ENCODE results near the gene ING3.

Gene ING3

GRCh38 chr7:120955577-120956149, 5.1 kb downstream of the ING3 start:
- no peak overlapping the region for H3K4me3 ChIP-seq (replicated peaks; ENCODE audit: insufficient read depth, low read length)
- no peak for TF ChIP-seq CTCF (IDR thresholded peaks at IDR 0.05; ENCODE audit: insufficient read depth, low read length)
- no peak for TF ChIP-seq GABPA (IDR thresholded peaks at IDR 0.05; ENCODE audit: low read depth)
- no peak for TF ChIP-seq POLR2AphosphoS5 (IDR thresholded peaks at IDR 0.05; ENCODE audit: low read depth)
- no peak for TF ChIP-seq REST (IDR thresholded peaks at IDR 0.05; ENCODE audit: insufficient replicate concordance, low read depth)
- no peak for TF ChIP-seq SPI1 (IDR thresholded peaks at IDR 0.05; ENCODE audit: borderline replicate concordance, low read depth)
- H3K27me3 ChIP-seq (ENCODE audit: insufficient read depth, poor library complexity, severe bottlenecking), result no peaks in the 10 kb centered on the region
- no peak overlapping the region for H3K27ac ChIP-seq (replicated peaks)
- DNase-seq (ENCODE audit: low read depth in 1 of 2, low spot score in 1 of 2), result no peak

GRCh38 chr7:120959929-120960484, 9.4 kb downstream of the ING3 start:
- H3K4me3 ChIP-seq (replicated peaks; ENCODE audit: insufficient read depth, low read length), result no peak overlapping the region
- no peak for TF ChIP-seq SPI1 (IDR thresholded peaks at IDR 0.05; ENCODE audit: borderline replicate concordance, low read depth)
- TF ChIP-seq POLR2AphosphoS5 (IDR thresholded peaks at IDR 0.05; ENCODE audit: low read depth), result no peak
- TF ChIP-seq REST (IDR thresholded peaks at IDR 0.05; ENCODE audit: insufficient replicate concordance, low read depth), result no peak
- TF ChIP-seq CTCF (IDR thresholded peaks at IDR 0.05; ENCODE audit: insufficient read depth, low read length), result no peak
- TF ChIP-seq GABPA (IDR thresholded peaks at IDR 0.05; ENCODE audit: low read depth), result no peak
- no peaks in the 10 kb centered on the region for H3K27me3 ChIP-seq (ENCODE audit: insufficient read depth, poor library complexity, severe bottlenecking)

GRCh38 chr7:120960714-120961113, 10.1 kb downstream of the ING3 start:
- Histone ChIP-seq H3K27me3 (ENCODE audit: insufficient read depth, poor library complexity, severe bottlenecking) (no peaks in the 10 kb centered on the region), H3K27ac (replicated peaks) (no peak overlapping the region), H3K4me3 (replicated peaks; ENCODE audit: insufficient read depth, low read length) (no peak overlapping the region)
- no peak for TF ChIP-seq POLR2AphosphoS5 (IDR thresholded peaks at IDR 0.05; ENCODE audit: low read depth)
- TF ChIP-seq REST (IDR thresholded peaks at IDR 0.05; ENCODE audit: insufficient replicate concordance, low read depth), result no peak
- no peak for TF ChIP-seq GABPA (IDR thresholded peaks at IDR 0.05; ENCODE audit: low read depth)
- TF ChIP-seq CTCF (IDR thresholded peaks at IDR 0.05; ENCODE audit: insufficient read depth, low read length), result no peak
- TF ChIP-seq SPI1 (IDR thresholded peaks at IDR 0.05; ENCODE audit: borderline replicate concordance, low read depth), result no peak
- no peak for DNase-seq (ENCODE audit: low read depth in 1 of 2, low spot score in 1 of 2)

More at GRCh38 chr7:120959929-120960484, 9.4 kb downstream of the ING3 start:
- no peak for DNase-seq (ENCODE audit: low read depth in 1 of 2, low spot score in 1 of 2)
- no peak overlapping the region for H3K27ac ChIP-seq (replicated peaks)
